Fibroblast of upper back skin (primary cell): ENCODE results near the gene CACNA1S.

Source experiments
- DNase-seq: peaks from one replicate; pipeline ENCODE4 v3.0.0-alpha.2; 2013

CACNA1S gene

DNA sequence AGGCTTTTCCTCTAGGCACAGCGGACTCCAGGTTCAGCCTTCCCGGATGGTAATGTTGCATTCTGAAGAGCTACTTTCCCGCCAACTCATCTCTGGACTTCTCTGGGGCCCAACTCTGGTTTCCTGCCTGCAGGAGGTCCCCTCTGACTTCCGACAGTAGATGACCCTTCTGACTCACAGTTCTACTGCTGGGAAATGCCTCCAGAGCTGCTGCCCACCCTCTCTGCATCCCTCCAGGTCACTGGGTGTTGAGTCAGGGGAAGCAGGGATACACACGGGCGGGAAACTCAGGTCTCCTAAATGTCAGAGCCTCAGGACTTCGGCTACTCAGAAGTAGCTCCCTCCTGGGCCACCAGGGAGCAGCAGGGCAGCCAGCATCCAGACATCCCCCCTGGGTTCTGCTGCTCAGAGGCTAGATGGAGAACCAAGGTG is 86.6 kb downstream of the CACNA1S start:
- DNase-seq: peak; percentile 68

DNA sequence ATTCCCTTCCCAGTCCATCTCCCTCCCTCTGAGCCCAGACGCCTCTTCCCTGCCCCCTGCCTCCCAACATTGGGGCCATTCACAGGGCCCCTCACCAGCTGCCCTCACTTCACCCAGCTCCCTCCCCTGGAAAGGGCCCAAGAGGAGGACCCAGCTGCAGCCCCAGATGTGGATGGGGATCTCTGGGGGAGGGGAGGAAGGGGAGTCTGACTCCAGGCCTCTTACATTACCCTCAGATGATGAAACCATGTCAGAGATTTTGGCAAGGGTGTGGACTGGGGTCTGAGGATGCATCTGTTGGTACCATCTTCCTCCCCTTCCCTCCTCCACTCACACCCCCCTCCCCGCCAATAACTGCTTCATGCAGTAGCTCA is 87.6 kb downstream of the CACNA1S start:
- no peak for DNase-seq

DNA sequence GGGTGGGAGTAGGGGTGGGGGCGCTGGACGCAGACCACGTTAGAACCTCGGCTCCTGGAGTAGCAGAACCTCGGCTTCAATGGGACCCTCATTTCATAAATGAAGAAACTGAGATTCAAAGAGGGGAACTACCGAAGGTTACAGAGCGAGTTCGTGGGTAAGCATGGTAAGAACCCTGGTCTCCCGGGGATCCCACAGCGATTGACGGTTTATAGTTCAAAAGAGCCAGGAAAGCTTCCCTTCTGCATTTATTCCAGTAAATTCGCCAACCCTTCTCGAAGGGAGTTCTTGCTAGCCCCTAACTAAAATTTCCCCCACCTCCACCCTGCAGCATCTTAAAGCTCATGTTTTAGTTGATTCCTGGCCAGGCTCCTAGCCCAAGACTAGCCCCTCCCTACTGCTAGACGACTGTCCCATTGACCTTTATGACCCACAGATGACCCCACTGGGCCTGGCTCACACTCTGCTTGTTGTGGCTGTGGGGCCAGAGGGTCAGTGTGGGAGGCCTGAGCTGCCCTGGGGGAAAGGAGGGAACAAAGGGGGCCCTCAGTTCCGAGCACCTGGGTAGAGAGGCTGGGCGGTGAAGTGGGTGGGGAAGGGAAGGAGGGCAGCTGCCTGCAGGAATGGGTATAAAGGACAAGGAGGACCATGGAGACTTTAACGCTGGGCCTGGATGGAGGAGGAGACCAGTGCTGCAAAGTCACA is 88.2 kb downstream of the CACNA1S start:
- DNase-seq: no peak

DNA sequence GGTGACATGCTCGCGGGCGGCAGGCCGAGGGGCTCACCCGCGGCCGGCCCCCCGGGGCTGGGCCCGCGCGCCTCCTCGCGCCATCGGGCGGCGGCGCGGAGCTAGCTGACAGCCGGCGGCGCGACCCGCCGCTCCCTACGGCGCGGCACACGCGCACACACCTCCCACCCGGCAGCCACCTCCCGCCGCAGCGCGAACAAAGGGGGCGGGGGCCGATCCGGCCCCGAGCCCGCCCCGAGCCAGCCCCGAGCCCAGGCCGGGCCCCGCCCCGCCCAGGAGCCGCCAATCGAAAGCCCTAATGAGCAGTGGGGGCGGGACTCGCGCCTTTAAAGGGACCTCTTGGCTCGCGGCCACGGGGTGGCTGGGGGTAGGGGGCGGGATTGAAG is 88.7 kb downstream of the CACNA1S start, which contains the start of gene KIF21B:
Gene KIF21B, minus strand, starts transcription at position 198 of the 386 bp plus-strand sequence. CDS start 331 bp downstream, outside the sequence.
- peak; percentile 69 for DNase-seq

DNA sequence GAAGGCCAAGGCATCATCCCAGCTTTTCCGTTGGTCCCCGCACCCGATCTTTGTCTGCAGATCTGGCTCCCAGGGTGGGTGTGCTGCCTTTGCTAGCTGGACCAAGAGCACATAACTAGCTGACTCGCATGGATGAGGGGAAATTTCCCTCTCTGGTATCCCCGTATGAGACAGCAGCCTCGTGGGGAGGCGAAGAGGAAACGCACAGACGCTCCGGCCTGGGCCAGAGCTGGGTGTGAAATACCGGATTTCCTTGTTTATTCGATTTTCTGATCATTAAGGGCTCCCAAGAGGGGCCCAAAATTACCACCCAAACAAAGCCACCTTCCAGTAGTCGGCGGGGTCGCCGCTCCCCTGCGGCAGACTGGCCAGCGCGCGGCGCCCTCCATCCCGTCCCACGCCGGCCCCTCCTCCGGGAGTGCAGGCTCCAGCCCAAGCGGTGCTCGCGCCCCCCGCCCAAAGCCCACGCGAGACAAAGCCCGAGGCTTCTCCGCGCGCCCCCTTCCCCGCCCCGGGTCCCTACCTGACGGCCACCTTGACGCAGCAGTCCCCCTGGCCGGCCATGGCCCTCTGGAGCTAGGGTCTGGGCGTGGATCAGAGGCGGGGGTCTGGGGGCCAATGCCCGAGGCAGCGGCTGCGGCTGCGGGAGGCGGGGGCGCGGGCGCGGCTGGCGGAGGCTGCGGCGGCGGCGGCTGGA is 89.3 kb downstream of the CACNA1S start:
- DNase-seq: peak; percentile 16

DNA sequence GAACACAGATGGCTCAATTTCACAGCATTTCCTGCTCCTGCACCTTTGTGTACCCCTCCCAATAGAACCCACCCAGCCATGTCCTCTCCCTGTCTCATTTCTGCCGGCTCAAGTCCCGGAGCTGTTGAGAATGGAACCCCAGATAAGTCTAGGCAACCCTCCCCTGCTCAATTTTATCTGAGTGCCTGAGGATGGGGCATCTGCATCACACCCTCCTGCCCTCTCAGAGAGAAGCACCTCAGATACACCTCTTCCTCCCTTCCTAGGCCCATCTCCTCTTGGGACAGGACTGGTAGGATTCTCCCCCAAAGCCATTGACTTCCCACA is 89.8 kb downstream of the CACNA1S start:
- DNase-seq: no peak

DNA sequence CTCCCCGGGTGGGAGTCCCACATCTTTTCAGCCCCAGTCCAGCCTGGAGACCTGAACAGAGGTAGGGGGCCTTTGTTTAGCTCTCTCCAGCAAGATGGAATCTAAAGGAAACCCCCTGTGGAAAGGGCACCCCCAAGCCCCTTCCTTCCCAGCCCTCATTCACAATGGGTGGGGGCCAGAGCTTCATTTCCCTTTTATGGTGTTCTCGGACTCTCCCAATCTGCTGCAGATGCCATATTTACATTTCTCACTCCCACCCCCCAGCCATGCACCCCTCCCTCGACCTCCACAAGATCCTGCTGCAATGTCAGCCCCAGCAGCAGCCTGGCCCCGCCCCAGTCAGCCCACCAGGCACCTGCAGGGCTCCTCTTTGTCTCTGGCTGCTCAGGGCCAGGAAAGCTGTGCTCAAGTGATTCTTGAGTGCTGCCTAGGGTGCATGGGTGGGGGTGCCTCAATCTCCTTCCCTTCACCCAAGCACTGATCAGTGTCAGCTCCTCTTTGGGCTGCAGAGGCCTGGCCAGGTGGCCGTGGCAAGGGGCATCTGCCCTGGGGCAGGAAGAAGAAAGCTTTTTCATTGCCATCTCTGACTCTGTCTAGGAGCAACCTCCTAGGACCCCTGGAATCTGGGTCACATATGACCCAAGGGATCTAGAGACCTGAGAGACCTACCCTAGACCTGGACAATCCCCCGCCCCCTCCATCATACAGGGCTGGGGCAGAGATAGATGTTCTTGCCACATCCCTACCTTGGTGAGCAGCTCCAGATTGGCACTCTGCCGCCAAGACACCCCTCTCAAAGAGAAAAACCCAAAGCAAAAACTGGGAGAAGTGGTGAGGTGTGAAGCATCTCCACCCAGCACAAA is 90.4 kb downstream of the CACNA1S start:
- DNase-seq: no peak

DNA sequence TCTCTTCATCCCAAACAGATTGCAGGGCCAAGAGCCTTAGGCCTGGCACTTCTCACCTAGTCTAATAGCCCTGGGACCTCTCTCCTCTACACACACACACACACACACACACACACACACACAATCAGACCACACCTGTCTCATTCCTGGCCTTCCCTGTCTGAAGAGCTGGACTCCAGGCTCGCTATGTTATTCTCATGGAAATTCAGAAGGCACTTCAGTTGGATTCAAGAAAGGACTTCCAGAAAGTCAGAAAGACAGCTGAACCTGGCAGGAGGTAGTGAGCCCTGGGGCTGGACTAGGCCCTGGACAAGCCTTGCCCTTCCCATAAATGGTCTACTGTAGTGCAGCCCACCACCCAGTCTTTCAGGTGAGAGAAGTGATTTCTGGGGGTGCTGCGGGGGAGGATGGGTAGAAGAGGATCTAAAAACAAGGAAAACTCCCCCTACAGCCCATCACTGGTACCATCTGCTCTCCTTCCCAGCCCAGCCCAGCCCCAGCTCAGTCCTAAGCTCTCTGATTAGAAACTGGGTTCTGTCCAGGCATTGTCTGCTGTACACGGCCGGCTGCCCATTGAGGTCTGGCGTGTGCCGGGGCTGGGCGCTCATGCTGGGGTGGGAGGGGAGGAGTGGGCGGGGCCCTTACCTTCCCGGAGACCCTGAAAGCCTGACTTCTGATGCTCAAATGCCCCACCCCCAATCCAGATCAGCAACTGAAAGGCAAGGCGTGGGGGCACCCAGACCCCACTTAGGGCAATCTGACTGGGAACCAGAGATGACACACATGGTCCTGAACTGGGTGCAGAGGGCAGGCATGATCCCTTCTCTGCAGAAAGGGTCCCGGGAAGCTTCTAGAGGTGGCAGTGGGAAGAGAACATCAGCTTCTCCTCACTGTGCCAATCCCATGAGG is 91.3 kb downstream of the CACNA1S start:
- DNase-seq: peak; percentile 18

DNA sequence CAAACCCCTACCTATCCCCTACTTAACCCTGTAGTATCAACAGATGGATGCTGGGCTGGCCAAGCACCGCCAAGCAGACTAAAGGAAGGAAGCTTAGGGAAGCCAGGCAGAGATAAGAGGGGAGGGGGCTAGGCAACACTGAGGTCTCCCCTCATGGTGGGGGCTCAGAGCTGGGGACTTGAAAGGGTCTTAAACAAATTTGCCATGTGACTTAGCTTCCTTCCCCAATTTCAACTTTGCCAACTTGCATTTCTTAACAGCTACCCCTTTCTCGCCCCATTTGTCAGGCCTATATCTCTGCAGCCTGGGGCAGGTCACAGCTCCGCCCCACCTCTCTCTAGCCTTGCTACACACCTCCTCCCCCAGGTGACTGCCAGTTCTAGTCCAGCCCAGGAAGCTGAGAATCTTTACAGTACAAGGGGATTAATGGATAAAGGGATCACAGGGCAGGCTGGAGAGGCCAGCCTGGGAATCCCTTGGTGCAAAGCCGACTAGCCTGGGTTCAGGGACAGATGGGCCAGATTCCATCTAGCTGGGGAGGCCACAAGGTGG is 92.1 kb downstream of the CACNA1S start:
- no peak for DNase-seq

DNA sequence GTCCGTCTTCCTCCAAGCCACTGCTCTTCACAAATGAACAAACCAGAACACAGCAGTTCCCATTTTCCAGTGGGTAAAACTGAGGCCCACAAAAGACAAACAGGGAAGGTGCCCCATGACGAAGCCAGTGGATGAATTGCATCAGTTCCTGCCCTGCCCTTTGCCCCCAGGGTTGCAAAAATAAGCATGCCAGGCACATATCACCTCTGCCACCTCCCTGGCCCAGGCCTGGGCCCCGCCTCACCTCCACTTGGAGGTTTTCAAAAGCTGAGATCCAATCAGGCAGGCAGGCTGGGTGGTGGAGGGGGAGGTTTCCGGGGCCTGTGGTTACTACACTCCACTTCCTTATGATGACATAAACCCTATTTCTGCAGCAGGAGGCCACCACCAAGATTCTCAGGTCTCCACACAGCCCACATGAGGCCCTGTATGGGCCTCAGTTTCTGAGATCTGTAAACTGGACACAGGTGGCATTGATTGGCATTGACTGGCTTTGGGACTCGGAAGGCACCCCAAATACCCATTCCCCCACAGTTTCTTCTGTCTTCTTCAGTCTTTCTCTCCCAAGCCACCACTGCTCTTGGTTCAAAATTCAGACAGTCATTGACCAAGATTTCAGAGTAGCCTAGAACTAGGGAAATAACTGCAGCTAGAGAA is 92.8 kb downstream of the CACNA1S start:
- peak; percentile 66 for DNase-seq

DNA sequence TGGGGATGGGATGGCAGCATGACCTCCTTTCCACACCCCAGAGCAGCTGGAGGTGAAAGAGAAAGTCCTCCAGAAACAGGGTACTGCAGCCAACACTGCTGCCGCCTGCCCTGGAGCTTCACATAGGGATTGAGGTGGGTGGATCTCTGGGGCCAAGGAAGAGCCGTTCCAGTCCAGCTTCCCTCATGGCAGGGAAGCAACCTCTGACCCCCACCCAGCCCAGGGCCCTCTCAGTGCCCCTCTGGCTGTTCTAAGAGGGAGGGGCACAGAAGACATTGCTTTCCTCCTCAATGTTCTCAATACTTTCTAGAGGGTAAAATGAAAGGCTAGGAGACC is 94.4 kb downstream of the CACNA1S start:
- no peak for DNase-seq

DNA sequence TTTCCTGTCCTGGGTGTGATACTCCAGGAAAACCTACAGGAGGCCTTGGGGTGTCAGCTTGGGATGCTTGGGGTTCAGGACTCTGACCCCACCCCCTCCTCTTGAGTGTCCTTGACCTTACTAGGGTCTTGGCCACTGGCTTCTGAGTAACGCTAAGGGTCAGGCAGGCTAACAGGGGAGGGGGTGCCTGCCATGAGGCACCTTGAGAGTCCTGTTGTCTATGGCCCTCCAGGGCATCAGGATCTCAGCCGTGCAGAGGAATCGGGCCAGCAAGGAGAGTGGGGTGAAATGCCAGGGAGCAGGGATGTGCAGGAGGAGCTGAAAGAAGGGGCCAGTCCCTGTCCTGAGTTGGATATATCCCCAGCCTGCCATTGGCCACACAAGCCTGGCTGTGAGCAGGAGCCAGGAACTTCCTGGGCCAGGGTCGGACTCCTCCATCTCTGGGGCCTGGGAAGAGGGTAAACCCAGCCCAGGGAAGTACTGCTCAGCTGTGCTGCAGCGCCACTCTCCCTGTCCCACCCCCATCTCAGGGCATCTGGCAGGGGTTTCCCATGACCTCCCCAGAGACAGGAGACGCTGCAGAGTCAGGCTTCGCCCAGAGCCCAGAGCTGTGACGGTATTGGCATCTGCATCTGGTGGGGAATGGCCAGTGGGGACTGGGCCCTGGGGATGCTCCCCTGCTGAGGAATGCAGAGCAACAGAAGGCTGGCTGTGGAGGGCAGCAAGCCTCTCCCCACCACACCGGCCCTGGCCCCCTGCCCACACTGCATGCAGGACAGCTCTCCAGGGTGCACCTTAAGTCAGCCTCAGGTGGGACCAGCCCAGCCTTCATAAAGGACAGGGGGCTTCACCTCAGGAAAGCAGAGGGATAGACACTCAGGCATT is 95.0 kb downstream of the CACNA1S start:
- peak; percentile 26 for DNase-seq

DNA sequence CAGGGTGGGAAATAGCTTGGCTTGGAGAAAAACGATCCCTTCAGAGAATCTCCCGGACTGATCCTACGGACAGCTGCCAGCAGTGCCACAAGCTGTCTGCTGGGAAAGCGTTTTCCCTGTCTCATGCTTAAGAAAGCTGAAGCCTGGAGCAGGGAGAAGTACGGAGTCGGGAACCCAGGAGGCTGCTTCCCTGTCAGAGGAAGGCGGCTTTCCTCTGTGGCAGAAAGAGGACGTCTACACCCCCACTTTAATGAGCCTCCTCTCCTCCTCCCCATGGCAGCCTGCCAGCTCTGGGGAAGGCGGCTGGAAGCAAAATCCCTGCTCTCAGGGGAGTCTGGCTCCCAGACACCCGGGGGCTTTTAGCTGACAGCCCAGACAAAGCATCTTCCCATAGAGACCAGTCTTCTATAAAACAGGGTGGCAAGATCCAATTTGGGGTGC is 96.0 kb downstream of the CACNA1S start:
- DNase-seq: peak; percentile 63

DNA sequence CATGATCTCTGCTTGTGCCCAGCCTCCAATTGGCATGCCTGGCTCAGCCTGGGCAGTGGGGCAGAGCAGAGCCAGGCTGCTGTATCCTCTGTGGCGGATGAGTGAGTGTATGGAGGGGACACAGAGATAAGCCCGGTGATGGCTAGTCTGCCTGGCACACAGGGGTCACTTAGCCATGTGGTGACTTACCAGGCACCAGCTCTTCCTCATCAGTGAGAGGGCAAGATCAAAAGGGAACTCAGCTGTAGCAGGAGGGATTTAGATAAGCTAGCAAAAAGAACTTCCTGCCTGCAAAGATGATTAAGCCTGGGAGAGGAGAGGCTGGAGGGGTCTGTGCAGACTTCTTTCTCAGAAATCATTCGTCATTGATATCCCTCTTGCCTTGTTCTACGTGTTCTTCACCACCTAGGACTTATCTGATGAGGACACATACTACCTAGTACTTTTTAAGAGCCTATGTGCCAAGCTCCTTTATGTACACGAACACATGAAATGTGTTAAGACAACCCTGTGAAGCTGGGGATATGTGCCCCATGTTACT is 96.6 kb downstream of the CACNA1S start:
- DNase-seq: no peak

DNA sequence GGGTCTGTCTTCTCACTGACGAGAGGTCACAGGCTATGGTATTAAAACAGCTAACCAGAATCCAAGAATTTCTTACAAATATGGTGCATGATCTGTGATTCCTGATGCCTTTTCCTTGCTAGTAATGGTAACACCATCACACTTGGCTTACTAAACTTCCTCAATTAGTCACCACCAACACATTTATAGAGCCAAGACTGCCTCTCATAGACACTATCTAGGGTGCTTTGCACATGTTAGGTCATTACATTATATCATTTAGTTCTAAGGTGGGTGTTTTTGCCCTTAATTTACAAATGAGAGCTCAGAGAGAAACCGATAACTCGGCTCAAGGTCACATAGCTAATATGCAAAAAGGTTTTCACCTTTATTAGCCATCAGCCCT is 97.4 kb downstream of the CACNA1S start:
- no peak for DNase-seq

DNA sequence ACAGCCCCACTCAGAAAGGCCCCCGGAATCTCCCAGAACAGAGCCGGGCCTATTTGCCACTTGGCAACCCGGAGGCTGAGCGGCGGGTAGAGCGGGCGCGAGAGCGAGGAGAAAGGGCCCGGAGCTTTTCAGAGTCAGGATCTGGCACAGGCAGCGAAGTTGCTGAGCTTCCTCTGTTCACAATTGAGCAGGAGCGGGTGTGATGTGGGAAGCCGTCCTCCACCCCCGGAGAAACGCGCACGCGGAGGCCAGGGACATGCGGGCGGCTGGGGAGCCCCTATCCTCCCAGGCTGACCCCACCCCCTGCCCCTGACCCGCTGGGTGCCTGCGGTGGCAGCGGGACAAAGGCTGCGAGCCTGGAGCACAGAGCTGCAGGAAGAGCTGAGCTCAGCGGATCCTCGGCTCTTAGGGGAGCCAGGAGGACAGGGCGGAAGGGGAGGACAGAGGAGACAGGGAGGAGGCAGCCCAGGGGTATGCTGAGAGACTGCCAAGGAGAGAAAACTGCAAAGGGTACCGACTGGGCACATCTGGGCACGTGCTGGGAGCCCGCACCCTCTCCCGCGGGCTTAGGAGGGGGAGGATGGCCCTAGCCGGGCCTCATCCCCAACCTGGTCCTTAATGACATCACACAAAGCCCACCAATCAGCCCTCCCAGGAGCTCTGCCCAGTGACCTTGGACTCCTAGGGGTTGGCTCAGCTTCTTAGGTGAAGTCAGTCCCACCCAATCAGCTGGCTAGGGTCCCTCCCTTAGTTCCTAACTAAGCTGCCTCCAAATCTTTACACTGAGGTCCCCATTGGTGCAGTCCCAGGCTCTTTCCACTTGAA is 98.0 kb downstream of the CACNA1S start:
- no peak for DNase-seq

DNA sequence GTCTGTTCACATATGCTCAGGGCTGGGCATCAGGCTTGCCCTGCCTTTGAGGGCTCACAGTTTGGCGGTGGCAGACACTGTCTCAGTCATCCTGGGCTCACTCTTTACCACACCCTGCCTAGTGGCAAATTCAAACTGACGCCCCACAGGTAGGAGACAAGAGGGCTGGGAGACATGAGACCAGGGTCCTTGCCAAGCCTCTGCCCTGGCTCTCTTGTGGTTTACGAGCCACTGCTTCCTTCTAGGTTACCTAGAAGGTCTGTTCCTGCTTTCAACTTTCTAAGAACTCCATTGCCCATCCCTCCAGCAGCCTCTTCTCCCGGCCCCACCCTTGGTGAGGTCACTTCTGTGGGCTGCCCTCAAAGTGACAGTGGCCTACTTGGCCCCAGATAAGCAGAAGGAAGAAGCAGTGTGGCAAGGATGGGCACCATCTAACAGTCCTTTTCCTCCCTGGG is 99.2 kb downstream of the CACNA1S start:
- no peak for DNase-seq

DNA sequence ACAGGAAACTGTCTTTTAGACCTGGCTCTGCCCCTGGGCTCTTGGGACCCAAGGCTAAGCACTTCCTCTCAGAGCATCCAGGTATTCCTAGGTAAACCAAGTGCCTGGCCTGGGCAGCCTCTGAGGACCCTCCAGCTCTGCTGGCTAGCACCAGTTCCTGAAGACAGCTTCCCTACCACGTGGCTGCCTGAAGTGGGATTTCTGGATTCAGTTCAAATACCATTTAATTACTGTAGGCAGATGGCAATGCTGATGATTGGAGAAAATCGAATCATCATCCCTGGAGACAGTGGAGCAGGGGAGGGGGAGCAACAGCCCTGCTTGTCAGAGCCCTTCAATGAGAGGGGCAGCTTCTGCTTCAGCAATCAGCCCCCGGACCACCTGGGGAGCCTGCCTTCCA is 100.6 kb downstream of the CACNA1S start:
- DNase-seq: no peak

DNA sequence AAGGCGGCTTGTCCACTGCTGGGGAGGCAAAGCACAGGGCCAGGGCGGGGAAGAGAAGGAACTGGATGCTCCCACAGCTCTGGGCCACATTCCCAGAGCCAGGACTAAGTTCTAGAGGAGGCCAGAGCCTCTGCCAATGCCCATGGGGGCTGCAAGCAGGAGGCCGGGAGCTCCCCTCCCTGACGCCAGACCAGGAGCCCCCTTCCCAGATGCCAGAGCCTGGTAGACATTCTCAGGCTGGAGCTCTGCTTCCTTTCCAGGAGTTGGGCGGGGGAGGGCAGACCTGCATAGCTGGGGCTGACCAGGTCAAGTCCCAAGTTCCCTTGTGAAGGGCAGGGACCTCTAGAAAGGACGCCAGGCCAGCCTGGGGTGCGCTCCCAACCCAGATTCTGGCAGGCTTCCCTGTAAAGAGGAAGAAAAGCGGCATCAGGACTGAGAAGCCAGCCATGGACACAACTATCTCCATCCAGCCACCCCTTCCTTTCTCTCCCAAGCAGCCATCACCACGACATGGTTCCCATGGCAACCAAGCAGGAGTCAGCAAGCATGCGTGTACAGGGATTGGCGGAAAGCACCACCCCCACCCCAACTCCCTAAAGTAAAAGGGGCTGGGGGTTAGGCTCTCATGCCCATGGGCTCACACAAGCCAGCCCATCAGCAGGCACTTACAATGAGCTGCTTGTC is 102.1 kb downstream of the CACNA1S start:
- DNase-seq: no peak
